Chondrocyte (in vitro differentiated cells): ENCODE results near the gene MFSD8. TPM values are rescaled to one million over a fixed set of nuclear protein-coding genes. Genes with fewer than 3 reads are reported as not detected.
"Not testable (repeated sequence)": the region's sequence is repeated elsewhere in the genome, so short reads cannot be mapped to it uniquely, and the experiment has no call there.

Experiments used
- DNase-seq: peaks from one replicate; pipeline ENCODE4 v3.0.0; 2021; ENCODE audit warnings: mixed read lengths, low spot score
- H3K27ac Mint-ChIP-seq: one replicate; pipeline ENCODE4 v1.8.0; 2021; ENCODE audit warnings: mild to moderate bottlenecking, moderate library complexity, mixed read lengths; ENCODE audit not compliant: unreplicated experiment
- H3K27me3 Mint-ChIP-seq: 2 replicates; pipeline ENCODE4 v1.8.0; 2021; ENCODE audit warnings: low read depth, mixed read lengths
- H3K36me3 Mint-ChIP-seq: 2 replicates; pipeline ENCODE4 v1.8.0; 2021; ENCODE audit warnings: low read depth, mixed read lengths
- H3K4me1 Mint-ChIP-seq: 2 replicates; pipeline ENCODE4 v1.8.0; 2021; ENCODE audit warnings: low read depth, mild to moderate bottlenecking, mixed read lengths
- H3K4me3 Mint-ChIP-seq: one replicate; pipeline ENCODE4 v1.8.0; 2021; ENCODE audit warnings: mild to moderate bottlenecking, moderate library complexity, mixed read lengths; ENCODE audit not compliant: unreplicated experiment
- H3K9me3 Mint-ChIP-seq: 2 replicates; pipeline ENCODE4 v1.8.0; 2021; ENCODE audit warnings: low read depth, mixed read lengths
- CTCF ChIP-seq: fragments of 200-600 bp; sonication (generic); IDR thresholded peaks from 2 replicates; pipeline ENCODE4 v1.5.0; 2021; ENCODE audit warnings: antibody characterized with exemption, mild to moderate bottlenecking, moderate library complexity
- total RNA-seq: library from RNA; stranded (reverse); gene quantifications from 3 replicates; pipeline ENCODE4 v1.2.1, GENCODE V29; 2021

Gene MFSD8
- total RNA-seq, 1 donor from 2014 or later = 16.4 TPM

- H3K4me3 Mint-ChIP-seq = peak overlapping the region; percentile 92
- H3K9me3 Mint-ChIP-seq, H3K27me3 Mint-ChIP-seq, DNase-seq, H3K36me3 Mint-ChIP-seq: not testable (repeated sequence)
- H3K27ac Mint-ChIP-seq = peak overlapping the region; percentile 17
- peaks cover 32% of the 10 kb centered on the region for H3K4me1 Mint-ChIP-seq
Measured at GRCh38 chr4:127963633-127964398, 1.2 kb downstream of the MFSD8 start.

- Mint-ChIP-seq H3K9me3 (no peaks in the 10 kb centered on the region), H3K36me3 (no peaks in the 10 kb centered on the region), H3K4me1 (peaks cover 25% of the 10 kb centered on the region), H3K27ac (no peak overlapping the region), H3K4me3 (no peak overlapping the region), H3K27me3 (no peaks in the 10 kb centered on the region)
- TF ChIP-seq CTCF = no peak
- no peak for DNase-seq
Measured at GRCh38 chr4:127959794-127960193, 5.2 kb downstream of the MFSD8 start.

- no peaks in the 10 kb centered on the region for H3K27me3 Mint-ChIP-seq
- no peak for DNase-seq
- TF ChIP-seq CTCF = no peak
- no peak overlapping the region for H3K27ac Mint-ChIP-seq
- no peak overlapping the region for H3K4me3 Mint-ChIP-seq
- H3K4me1 Mint-ChIP-seq = peaks cover 10% of the 10 kb centered on the region
- H3K36me3 Mint-ChIP-seq = no peaks in the 10 kb centered on the region
- no peaks in the 10 kb centered on the region for H3K9me3 Mint-ChIP-seq
Measured at GRCh38 chr4:127957105-127957504, 7.9 kb downstream of the MFSD8 start.

- peaks cover 26% of the 10 kb centered on the region for H3K4me1 Mint-ChIP-seq
- H3K4me3 Mint-ChIP-seq = no peak overlapping the region
- no peak for TF ChIP-seq CTCF
- DNase-seq = no peak
- peaks cover 8% of the 10 kb centered on the region for H3K36me3 Mint-ChIP-seq
- H3K9me3 Mint-ChIP-seq = no peaks in the 10 kb centered on the region
- no peaks in the 10 kb centered on the region for H3K27me3 Mint-ChIP-seq
- H3K27ac Mint-ChIP-seq = peak overlapping the region; percentile 88
Measured at GRCh38 chr4:127936974-127937373, 28.0 kb downstream of the MFSD8 start.

- not testable (repeated sequence) for H3K27ac Mint-ChIP-seq, H3K27me3 Mint-ChIP-seq, H3K9me3 Mint-ChIP-seq, H3K36me3 Mint-ChIP-seq, H3K4me3 Mint-ChIP-seq, DNase-seq
- peaks cover 13% of the 10 kb centered on the region for H3K4me1 Mint-ChIP-seq
Measured at GRCh38 chr4:127931836-127932235, 33.1 kb downstream of the MFSD8 start.

- Mint-ChIP-seq H3K36me3 (peaks cover 16% of the 10 kb centered on the region), H3K9me3 (peaks cover 3% of the 10 kb centered on the region), H3K4me3 (no peak overlapping the region)
Measured at GRCh38 chr4:127930175-127930574, 34.8 kb downstream of the MFSD8 start.

GRCh38 chr4:127925720-127926119 lies 39.3 kb downstream of the MFSD8 start:
- H3K27me3 Mint-ChIP-seq, H3K4me3 Mint-ChIP-seq, H3K4me1 Mint-ChIP-seq, DNase-seq, H3K27ac Mint-ChIP-seq, H3K9me3 Mint-ChIP-seq: not testable (repeated sequence)
- H3K36me3 Mint-ChIP-seq = peaks cover 20% of the 10 kb centered on the region

More at GRCh38 chr4:127930175-127930574, 34.8 kb downstream of the MFSD8 start:
- H3K27ac Mint-ChIP-seq = no peak overlapping the region
- DNase-seq = no peak
- no peak for TF ChIP-seq CTCF
- no peaks in the 10 kb centered on the region for H3K27me3 Mint-ChIP-seq
- peaks cover 10% of the 10 kb centered on the region for H3K4me1 Mint-ChIP-seq
